ENCODE measurements around the gene CPSF3.

- no peak for TF ChIP-seq POLR2A (IDR thresholded peaks at IDR 0.05)
- TF ChIP-seq CTCF (IDR thresholded peaks at IDR 0.05) = no peak
- no peak for TF ChIP-seq EP300 (IDR thresholded peaks at IDR 0.05)
Observed at GRCh38 chr2:9440058-9440727, 16.7 kb downstream of the CPSF3 start.
